Ovary (tissue), 9 donors: ENCODE measurements around the gene ROR2. TPM values are rescaled to one million over a fixed set of nuclear protein-coding genes. Genes with fewer than 3 reads are reported as not detected.

Source experiments
- DNase-seq, 5 donors: peaks; one replicate each; pipeline ENCODE4 v3.0.0-alpha.2; 2019 to 2020
- H3K27ac ChIP-seq, 2 donors: fragments of 200-600 bp; one replicate each; pipeline versions ENCODE4 v1.5.1 to v1.8.0; 2019 to 2022
- H3K27me3 ChIP-seq: fragments of 200-600 bp; one replicate; pipeline ENCODE4 v1.8.0; 2022
- H3K36me3 ChIP-seq: fragments of 200-600 bp; sonication (generic); one replicate; pipeline ENCODE4 v1.5.1; 2019
- H3K4me1 ChIP-seq: one replicate; pipeline ENCODE4 v1.8.1; 2013; ENCODE audit warnings: mild to moderate bottlenecking, moderate library complexity; ENCODE audit not compliant: insufficient read depth
- H3K4me3 ChIP-seq: fragments of 200-600 bp; sonication (generic); one replicate; pipeline ENCODE4 v1.5.1; 2017
- H3K9me3 ChIP-seq, 2 donors: fragments of 200-600 bp in 1 of 2; sonication (generic) in 1 of 2; one replicate each; pipeline versions ENCODE4 v1.5.1 to v1.8.1; 2013 to 2019; ENCODE audit warnings: mild to moderate bottlenecking in 1 of 2, moderate library complexity in 1 of 2
- EP300 ChIP-seq: sonication (generic); formaldehyde crosslinking; IDR thresholded peaks from one replicate; pipeline ENCODE4 v1.6.1; 2017; ENCODE audit warnings: antibody characterized with exemption
- POLR2A ChIP-seq: fragments of 450-650 bp; IDR thresholded peaks from one replicate; pipeline ENCODE4 v1.6.1; 2017; ENCODE audit warnings: antibody characterized with exemption, mild to moderate bottlenecking, moderate library complexity
- WGBS, 3 donors: extraction: QIAGEN DNeasy Blood & Tissue Kit in 1 of 3; methylation state at CpG; one replicate each; pipeline versions ENCODE4 v1.1.5 to v1.1.7; 2013 to 2017; 5-methylcytosine and 5-hydroxymethylcytosine counted together
- intact Hi-C, 4 donors: fragments of 100-400 bp; cut with DNase I; formaldehyde crosslinking; loops; one replicate each; pipeline versions ENCODE4 v1.11.0 to v1.15.1; 2022 to 2023
- polyA plus RNA-seq, 2 donors: library from polyadenylated mRNA; stranded (reverse); fragments of 200-250 nt in 1 of 2; fragments of 350-450 nt in 1 of 2; fragmentation: Illumina TruSeq in 1 of 2; extraction: RNeasy Lipid Tissue Mini Kit (QIAGEN cat#74804) in 1 of 2; gene quantifications; one replicate each; pipeline ENCODE4 v1.2.3, GENCODE V29; 2013 to 2014
- total RNA-seq, 7 donors: library from RNA; depleted of rRNA in 2 of 7; stranded (reverse); fragments of >200 nt in 2 of 7; fragmentation: NEBNext Ultra II Directional in 3 of 7; extraction: Animal tissue kit (Norgen Biotek cat#: 25700) in 3 of 7; gene quantifications; one replicate each; pipeline versions ENCODE4 v1.1.0 to v1.2.4, GENCODE V29; 2016 to 2023
- TF ChIP-seq, protein P1 (sequence below), 3 donors: fragments of 450-650 bp in 2 of 3; fragments of 200-600 bp in 1 of 3; IDR thresholded peaks; one replicate each; pipeline versions ENCODE4 v1.5.1 to v1.8.0; 2016 to 2022; ENCODE audit warnings: antibody characterized with exemption in 3 of 3, mild to moderate bottlenecking in 1 of 3
- donor health status: DM: no; HTN: no; CAD: no; lungs with moderate emphysema.
- donor health status: DM: no; HTN: no; CAD: no.
- donor health status: Bipolar disorder and iron deficiency.
- donor health status: DM: yes; HTN: yes; CAD: no.
- donor health status: DM: no; HTN: no; CAD: no.
- donor health status: DM: yes; HTN: yes; CAD: no.

Gene ROR2
- total and polyA plus RNA-seq, 9 donors, result 11.4 to 35.5 (median 27.7) TPM

DNA sequence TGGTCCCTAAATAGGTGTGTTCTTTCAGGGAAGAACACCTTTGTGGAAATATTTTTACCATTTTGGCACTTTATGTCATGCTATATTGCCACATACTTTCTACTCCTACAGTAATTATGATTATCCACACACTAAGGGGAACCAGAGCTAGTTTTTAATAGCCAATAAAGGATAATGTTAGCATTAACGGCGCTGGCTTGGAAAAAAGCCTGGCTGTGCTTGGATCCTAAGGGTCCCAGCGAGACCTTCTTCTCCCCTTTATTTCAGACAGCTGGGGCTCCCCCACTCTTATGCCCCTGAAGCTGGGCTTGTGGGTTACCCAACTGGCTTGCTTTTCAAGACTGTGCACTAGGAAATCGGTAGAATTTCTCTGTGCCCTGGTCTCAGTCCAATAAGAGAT lies 367.8 kb downstream of the ROR2 start:
- no peak overlapping the region for H3K27ac ChIP-seq
- TF ChIP-seq, protein P1, sequence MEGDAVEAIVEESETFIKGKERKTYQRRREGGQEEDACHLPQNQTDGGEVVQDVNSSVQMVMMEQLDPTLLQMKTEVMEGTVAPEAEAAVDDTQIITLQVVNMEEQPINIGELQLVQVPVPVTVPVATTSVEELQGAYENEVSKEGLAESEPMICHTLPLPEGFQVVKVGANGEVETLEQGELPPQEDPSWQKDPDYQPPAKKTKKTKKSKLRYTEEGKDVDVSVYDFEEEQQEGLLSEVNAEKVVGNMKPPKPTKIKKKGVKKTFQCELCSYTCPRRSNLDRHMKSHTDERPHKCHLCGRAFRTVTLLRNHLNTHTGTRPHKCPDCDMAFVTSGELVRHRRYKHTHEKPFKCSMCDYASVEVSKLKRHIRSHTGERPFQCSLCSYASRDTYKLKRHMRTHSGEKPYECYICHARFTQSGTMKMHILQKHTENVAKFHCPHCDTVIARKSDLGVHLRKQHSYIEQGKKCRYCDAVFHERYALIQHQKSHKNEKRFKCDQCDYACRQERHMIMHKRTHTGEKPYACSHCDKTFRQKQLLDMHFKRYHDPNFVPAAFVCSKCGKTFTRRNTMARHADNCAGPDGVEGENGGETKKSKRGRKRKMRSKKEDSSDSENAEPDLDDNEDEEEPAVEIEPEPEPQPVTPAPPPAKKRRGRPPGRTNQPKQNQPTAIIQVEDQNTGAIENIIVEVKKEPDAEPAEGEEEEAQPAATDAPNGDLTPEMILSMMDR (IDR thresholded peaks at IDR 0.05), result no peak
- TF ChIP-seq EP300, result no peak
- TF ChIP-seq POLR2A, result no peak
- H3K9me3 ChIP-seq, result no peaks in the 10 kb centered on the region
- no peak for DNase-seq
- no peaks in the 10 kb centered on the region for H3K4me1 ChIP-seq
- WGBS, 3 donors, result 91 to 95% (median 93%) methylated on average over 4 of the region's 4 CpGs
- no peak overlapping the region for H3K4me3 ChIP-seq
- H3K27me3 ChIP-seq, result no peaks in the 10 kb centered on the region
- no peaks in the 10 kb centered on the region for H3K36me3 ChIP-seq
- intact Hi-C loops, result no loop called here

GRCh38 chr9:91580136-91580535 lies 369.9 kb downstream of the ROR2 start:
- 13 to 19% (median 15%) methylated on average over 2 of the region's 2 CpGs for WGBS, 3 donors
- intact Hi-C loops, result no loop called here
- Histone ChIP-seq H3K4me1 (no peaks in the 10 kb centered on the region), H3K9me3 (no peaks in the 10 kb centered on the region), H3K4me3 (no peak overlapping the region), H3K36me3 (no peaks in the 10 kb centered on the region), H3K27ac (no peak overlapping the region), H3K27me3 (no peaks in the 10 kb centered on the region)
- DNase-seq, result no peak
- no peak for TF ChIP-seq EP300

GRCh38 chr9:91578911-91579310 lies 371.1 kb downstream of the ROR2 start:
- no peak for DNase-seq
- H3K27ac ChIP-seq, result no peak overlapping the region
- H3K4me3 ChIP-seq, result no peak overlapping the region
- TF ChIP-seq EP300 (no peak), POLR2A (no peak)
- TF ChIP-seq, protein P1 (IDR thresholded peaks at IDR 0.05), result no peak
- H3K4me1 ChIP-seq, result no peaks in the 10 kb centered on the region
- no peaks in the 10 kb centered on the region for H3K9me3 ChIP-seq
- 77 to 87% (median 77%) methylated on average over 2 of the region's 2 CpGs for WGBS, 3 donors
- intact Hi-C loops, result no loop called here
- no peaks in the 10 kb centered on the region for H3K36me3 ChIP-seq
- no peaks in the 10 kb centered on the region for H3K27me3 ChIP-seq

- intact Hi-C loops, result no loop called here
- Histone ChIP-seq H3K9me3 (no peaks in the 10 kb centered on the region), H3K4me1 (no peaks in the 10 kb centered on the region), H3K27ac (no peak overlapping the region), H3K36me3 (no peaks in the 10 kb centered on the region), H3K27me3 (no peaks in the 10 kb centered on the region), H3K4me3 (no peak overlapping the region)
- TF ChIP-seq, protein P1 (IDR thresholded peaks at IDR 0.05), result no peak
- no peak for DNase-seq
- WGBS, 3 donors, result 27 to 29% (median 28%) methylated on average over 6 of the region's 6 CpGs
Observed at GRCh38 chr9:91577633-91578061, 372.4 kb downstream of the ROR2 start.

GRCh38 chr9:91572811-91573210 lies 377.2 kb downstream of the ROR2 start:
- Histone ChIP-seq H3K27ac (no peak overlapping the region), H3K4me1 (no peaks in the 10 kb centered on the region), H3K27me3 (no peaks in the 10 kb centered on the region), H3K4me3 (no peak overlapping the region), H3K9me3 (no peaks in the 10 kb centered on the region), H3K36me3 (no peaks in the 10 kb centered on the region)
- no peak for DNase-seq
- 88 to 93% (median 90%) methylated on average over 5 of the region's 5 CpGs for WGBS, 3 donors
- no peak for TF ChIP-seq POLR2A
- TF ChIP-seq, protein P1 (IDR thresholded peaks at IDR 0.05), result no peak
- no peak for TF ChIP-seq EP300
- intact Hi-C loops, result no loop called here
